B cell (primary cell): Measurements from ENCODE around the gene PRR14. TPM values are rescaled to one million over a fixed set of nuclear protein-coding genes. Genes with fewer than 3 reads are reported as not detected.

Experiments used
- ATAC-seq: fragments of 200-7000 bp; cut with Tn5 transposase; one replicate; pipeline ENCODE4 v1.10.0; 2021; ENCODE audit warnings: low read depth, mild to moderate bottlenecking, moderate number of reproducible peaks, moderate library complexity
- CTCF ChIA-PET: fragments of 350-600 bp; sonication (Branson Sonifier 250); formaldehyde crosslinking; loops from one replicate; lab custom pipeline; 2021; ENCODE audit warnings: antibody characterized with exemption, inconsistent platforms; lab: Charles Lee
- POLR2A ChIA-PET: fragments of 350-600 bp; sonication (Branson Sonifier 250); formaldehyde crosslinking; loops from one replicate; lab custom pipeline; 2021; ENCODE audit warnings: antibody characterized with exemption; lab: Charles Lee
- DNase-seq: peaks from one replicate; pipeline ENCODE4 v3.0.0; 2013
- H2AFZ ChIP-seq: 2 replicates; pipeline ENCODE4 v1.6.1; 2012; ENCODE audit warnings: mild to moderate bottlenecking, low read depth, low read length; ENCODE audit not compliant: insufficient read depth, poor library complexity, severe bottlenecking
- H3K27ac ChIP-seq, 2 donors: 1 replicate in 1 of 2; 2 replicates in 1 of 2; pipeline ENCODE4 v1.5.1; 2012 to 2013; ENCODE audit warnings: low read length in 2 of 2, mild to moderate bottlenecking in 2 of 2, moderate library complexity in 1 of 2
- H3K27me3 ChIP-seq, 4 experiments: fragments of 200-600 bp in 1 of 4; sonication (generic) in 1 of 4; replicated peaks in 1 of 4; 1 replicate in 2 of 4; 2 replicates in 2 of 4; pipeline versions ENCODE4 v1.6.1 to v1.7.0; 2013 to 2016; ENCODE audit warnings: low read length in 3 of 4, mild to moderate bottlenecking in 2 of 4, mixed read lengths in 1 of 4, moderate library complexity in 1 of 4; ENCODE audit not compliant: insufficient read depth in 4 of 4, control insufficient read depth in 3 of 4; ENCODE audit errors: control extremely low read depth in 1 of 4
- H3K36me3 ChIP-seq, 2 experiments: replicated peaks in 1 of 2; 1 replicate in 1 of 2; 2 replicates in 1 of 2; pipeline versions ENCODE4 v1.6.1 to v1.7.1; 2013; ENCODE audit warnings: low read length in 1 of 2; ENCODE audit not compliant: insufficient read depth in 2 of 2, control insufficient read depth in 1 of 2; ENCODE audit errors: control extremely low read depth in 1 of 2, extremely low read depth in 1 of 2
- H3K4me1 ChIP-seq, 2 donors: fragments of 200-600 bp in 1 of 2; sonication (generic) in 1 of 2; 1 replicate in 1 of 2; 2 replicates in 1 of 2; pipeline versions ENCODE4 v1.5.1 to v1.6.1; 2013 to 2017; ENCODE audit warnings: low read length in 2 of 2; ENCODE audit not compliant: control insufficient read depth in 2 of 2, insufficient read depth in 2 of 2
- H3K4me2 ChIP-seq: replicated peaks from 2 replicates; pipeline ENCODE3; 2012; ENCODE audit warnings: mild to moderate bottlenecking, low read depth, low read length; ENCODE audit not compliant: poor library complexity, severe bottlenecking
- H3K4me3 ChIP-seq, 5 experiments: fragments of 200-600 bp in 1 of 5; sonication (generic) in 1 of 5; 1 replicate in 3 of 5; 2 replicates in 2 of 5; pipeline versions ENCODE4 v1.5.1 to v1.7.0; 2011 to 2016; ENCODE audit warnings: low read length in 4 of 5, mild to moderate bottlenecking in 4 of 5, low read depth in 2 of 5, control low read depth in 1 of 5, moderate library complexity in 1 of 5; ENCODE audit not compliant: insufficient read depth in 1 of 5; ENCODE audit errors: control extremely low read depth in 1 of 5, extremely low read depth in 1 of 5
- H3K79me2 ChIP-seq: fragments of 200-600 bp; sonication (generic); one replicate; pipeline ENCODE4 v1.6.0; 2016; ENCODE audit warnings: low read length; ENCODE audit not compliant: control insufficient read depth, insufficient read depth
- H3K9ac ChIP-seq: fragments of 200-600 bp; sonication (generic); 2 replicates; pipeline ENCODE4 v1.6.1; 2017; ENCODE audit warnings: mild to moderate bottlenecking, low read length, moderate library complexity
- H3K9me3 ChIP-seq, 3 donors: one replicate each; pipeline versions ENCODE4 v1.6.1 to v1.7.1; 2013; ENCODE audit warnings: low read length in 2 of 3; ENCODE audit not compliant: control insufficient read depth in 2 of 3, insufficient read depth in 1 of 3; ENCODE audit errors: control extremely low read depth in 1 of 3
- H4K20me1 ChIP-seq: 2 replicates; pipeline ENCODE4 v1.6.0; 2012; ENCODE audit warnings: mild to moderate bottlenecking, low read length; ENCODE audit not compliant: insufficient read depth, control insufficient read depth, poor library complexity, severe bottlenecking
- H3K27ac Mint-ChIP-seq: one replicate; pipeline ENCODE4 v1.8.0; 2021; ENCODE audit warnings: mixed read lengths
- H3K27me3 Mint-ChIP-seq: one replicate; pipeline ENCODE4 v1.8.0; 2021; ENCODE audit warnings: mixed read lengths
- H3K4me1 Mint-ChIP-seq: one replicate; pipeline ENCODE4 v1.8.0; 2021; ENCODE audit warnings: mixed read lengths
- H3K4me3 Mint-ChIP-seq: one replicate; pipeline ENCODE4 v1.8.0; 2021; ENCODE audit warnings: mixed read lengths
- H3K9me3 Mint-ChIP-seq: one replicate; pipeline ENCODE4 v1.8.0; 2022; ENCODE audit warnings: mixed read lengths; ENCODE audit not compliant: insufficient read depth
- CTCF ChIP-seq: fragments of 200-600 bp; IDR thresholded peaks from one replicate; pipeline ENCODE4 v1.8.0; 2022; ENCODE audit warnings: antibody characterized with exemption, mild to moderate bottlenecking
- EZH2 ChIP-seq: IDR thresholded peaks from 2 replicates; pipeline ENCODE4 v1.6.1; 2012; ENCODE audit warnings: borderline replicate concordance, low read depth, mild to moderate bottlenecking, moderate library complexity, low read length; ENCODE audit not compliant: insufficient read depth, poor library complexity, severe bottlenecking
- WGBS: methylation state at CpG from one replicate; pipeline ENCODE4 v1.1.5; 2013; ENCODE audit warnings: missing lambda C conversion rate; ENCODE audit not compliant: insufficient coverage; 5-methylcytosine and 5-hydroxymethylcytosine counted together
- intact Hi-C: fragments of 100-400 bp; cut with micrococcal nuclease; formaldehyde crosslinking; loops from one replicate; pipeline ENCODE4 v1.10.0; 2022
- polyA minus RNA-seq: library from RNA; depleted of rRNA, polyadenylated mRNA; stranded (reverse); fragments of >200 nt; gene quantifications from 2 replicates; pipeline ENCODE4 v1.2.3, GENCODE V29; 2012
- polyA plus RNA-seq: library from polyadenylated mRNA; depleted of rRNA; stranded (reverse); fragments of >200 nt; gene quantifications from 2 replicates; pipeline ENCODE4 v1.2.3, GENCODE V29; 2012
- total RNA-seq, 2 donors: library from RNA; stranded (reverse); fragments of 120-200 nt in 1 of 2; gene quantifications; 1 replicate in 1 of 2; 2 replicates in 1 of 2; pipeline versions ENCODE4 v1.2.3 to v1.2.4, GENCODE V29; 2013 to 2022

The PRR14 gene
- total RNA-seq (92.7 and 95.8 TPM in 2 replicates), polyA plus RNA-seq (62.4 and 63.5 TPM in 2 replicates), polyA minus RNA-seq (27.1 and 40.8 TPM in 2 replicates)
- 21.9 TPM for total RNA-seq (2013)

GRCh38 chr16:30650369-30651123 is at the start of gene PRR14:
Gene PRR14, plus strand, starts transcription at chr16:30650960. Its CDS starts 686 bp downstream, at chr16:30651646.
- H4K20me1 ChIP-seq, result no peaks in the 10 kb centered on the region
- H3K9me3 ChIP-seq, result peaks cover 0 to 8% (median 0%) of the 10 kb centered on the region in 3 donors
- no peaks in the 10 kb centered on the region for H3K27me3 ChIP-seq
- WGBS, result 1% methylated on average over 53 of the region's 53 CpGs
- Mint-ChIP-seq H3K4me3 (peak within 1 kb of the TSS; percentile 91), H3K27me3 (no peaks in the 10 kb centered on the region), H3K27ac (peak within 1 kb of the TSS; percentile 96), H3K4me1 (peaks cover 19% of the 10 kb centered on the region), H3K9me3 (no peaks in the 10 kb centered on the region)
- CTCF ChIA-PET, result interaction anchor here (0.9 to 3.6 kb wide), 12 partner anchors 10 to 233 kb away, joined by 3 to 33 read pairs (median 6); partner anchors contain the start of genes FBRS, ZNF688 and ZNF747
- TF ChIP-seq EZH2 (no peak), CTCF (no peak)
- intact Hi-C loops, result loop anchor here (1.0 kb wide), 4 partner anchors 9 to 78 kb away; no protein-coding TSS in a partner anchor
- H3K9ac ChIP-seq, result peak within 1 kb of the TSS; percentile 99
- peaks cover 0 to 33% of the 10 kb centered on the region in 2 experiments for H3K36me3 ChIP-seq
- peaks cover 9 to 21% of the 10 kb centered on the region in 2 donors for H3K4me1 ChIP-seq
- DNase-seq (peak; percentile 99), ATAC-seq (peak; percentile 76)
- H3K4me2 ChIP-seq, result peak within 1 kb of the TSS; percentile 100
- H2AFZ ChIP-seq, result peak within 1 kb of the TSS; percentile 99
- peak within 1 kb of the TSS; percentile 62 to 100 (median 93) for H3K4me3 ChIP-seq
- POLR2A ChIA-PET, result interaction anchor here (0.5 to 2.8 kb wide), 18 partner anchors 9 to 781 kb away, joined by 3 to 37 read pairs (median 6); partner anchors contain the start of genes DCTPP1, FBRS, ZNF688 and ZNF747
- H3K79me2 ChIP-seq, result no peaks in the 10 kb centered on the region
- H3K27ac ChIP-seq, result peak within 1 kb of the TSS; percentile 97 to 98

DNA sequence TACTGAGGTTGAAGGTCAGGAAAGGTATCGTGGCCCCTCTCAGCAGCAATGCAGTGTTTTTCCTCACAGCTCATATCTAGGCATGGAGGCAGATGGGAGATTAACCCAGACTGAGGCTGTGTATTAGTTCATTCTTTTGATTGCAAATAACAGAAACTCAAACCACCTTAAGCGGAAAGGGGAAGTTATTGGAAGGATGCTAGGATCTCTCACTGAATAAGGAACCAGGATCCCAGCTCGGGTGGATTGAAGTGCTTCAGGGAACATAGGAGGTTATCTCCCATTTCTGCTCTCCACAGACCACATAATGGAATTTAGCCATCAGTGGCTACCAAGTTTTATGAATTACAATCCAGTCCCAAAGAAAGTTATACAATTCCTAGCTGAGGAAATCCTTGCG is 48.8 kb upstream of the PRR14 start:
- Histone ChIP-seq H3K4me1 (no peaks in the 10 kb centered on the region), H4K20me1 (no peaks in the 10 kb centered on the region), H3K27ac (no peak overlapping the region), H3K27me3 (no peaks in the 10 kb centered on the region), H3K9me3 (no peaks in the 10 kb centered on the region), H3K4me2 (no peak overlapping the region), H3K9ac (no peak overlapping the region), H3K79me2 (no peaks in the 10 kb centered on the region), H2AFZ (no peak overlapping the region), H3K36me3 (peaks cover 0 to 27% of the 10 kb centered on the region in 2 experiments), H3K4me3 (no peak overlapping the region)
- ChIA-PET POLR2A (no interaction called here), CTCF (interaction anchor here (0.5 to 2.7 kb wide), 4 partner anchors 13 to 153 kb away, joined by 3 to 13 read pairs (median 6); no protein-coding TSS in a partner anchor)
- Mint-ChIP-seq H3K27ac (no peak overlapping the region), H3K9me3 (no peaks in the 10 kb centered on the region), H3K27me3 (no peaks in the 10 kb centered on the region), H3K4me1 (peaks cover 2% of the 10 kb centered on the region), H3K4me3 (no peak overlapping the region)
- ATAC-seq (no peak), DNase-seq (no peak)
- TF ChIP-seq EZH2, result no peak
- TF ChIP-seq CTCF, result no peak
- intact Hi-C loops, result no loop called here
- WGBS, result 100% methylated on average over 1 of the region's 4 CpGs
